RKO (cell line): ENCODE measurements around the gene HNRNPLL.
"Not testable (repeated sequence)": the region's sequence is repeated elsewhere in the genome, so short reads cannot be mapped to it uniquely, and the experiment has no call there.

ENCODE experiments used
- DNase-seq: peaks from one replicate; pipeline ENCODE4 v3.0.0-alpha.2; 2016; ENCODE audit warnings: low spot score

Gene HNRNPLL

DNA sequence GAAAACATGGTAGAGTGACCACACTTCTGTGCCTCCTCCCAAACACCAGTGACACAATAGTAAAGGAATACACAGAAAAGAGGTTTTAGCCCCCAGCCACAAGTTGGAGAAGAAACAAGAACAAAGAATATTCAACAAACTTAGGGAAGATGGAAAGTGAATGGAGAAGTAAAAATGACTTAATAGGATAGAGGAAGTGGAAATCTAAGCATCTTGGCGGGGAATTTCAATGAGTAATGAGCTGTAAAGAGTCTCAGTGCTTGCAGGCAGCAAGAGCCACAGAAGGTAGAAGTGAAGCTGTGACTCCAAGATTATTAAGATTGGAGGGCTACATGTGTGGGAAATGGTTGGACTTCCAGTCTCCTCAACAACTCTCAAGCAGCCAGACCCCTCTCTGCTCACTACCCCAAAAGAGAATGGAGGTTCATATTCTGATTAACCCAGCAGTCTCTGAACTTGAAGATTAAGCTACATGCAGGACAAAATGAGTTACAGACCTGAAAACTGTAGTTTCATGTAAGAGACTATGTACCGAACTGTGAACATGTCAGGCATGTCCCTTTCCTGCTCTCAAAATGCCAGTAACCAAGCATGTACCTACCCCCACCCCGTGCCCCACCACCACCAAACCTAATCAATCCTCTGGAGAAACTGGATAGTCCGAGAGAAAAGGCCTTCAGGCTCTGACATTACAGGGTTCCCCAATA lies 16.9 kb upstream of the HNRNPLL start:
- no peak for DNase-seq

DNA sequence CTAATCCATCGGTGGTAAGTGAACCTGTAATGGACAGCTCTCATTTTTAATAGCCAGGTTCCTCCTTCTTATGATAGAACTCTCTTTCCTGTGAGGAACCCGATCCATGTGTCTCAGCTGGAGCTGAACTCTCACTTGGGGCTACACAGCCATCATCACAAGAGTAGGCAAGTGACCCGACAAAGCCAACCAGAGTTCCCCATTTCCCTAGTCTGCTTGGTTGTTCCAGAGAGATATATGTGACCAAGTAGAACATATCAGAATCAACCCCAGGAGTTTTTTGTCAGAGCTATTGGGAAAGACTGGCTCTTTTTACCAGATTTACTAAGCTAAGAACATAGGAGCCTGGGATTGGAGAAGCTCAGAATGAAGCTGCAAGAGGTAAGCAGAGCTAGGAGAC lies 14.6 kb upstream of the HNRNPLL start:
- no peak for DNase-seq

GRCh38 chr2:38615237-38615636 lies 12.5 kb upstream of the HNRNPLL start:
- no peak for DNase-seq

- DNase-seq, result no peak
These were observed 11.1 kb upstream of the HNRNPLL start for GRCh38 chr2:38613849-38614213.

- no peak for DNase-seq
These were observed 10.6 kb upstream of the HNRNPLL start for GRCh38 chr2:38613126-38613848.

- no peak for DNase-seq
These were observed 8.4 kb upstream of the HNRNPLL start for GRCh38 chr2:38610851-38611801.

DNA sequence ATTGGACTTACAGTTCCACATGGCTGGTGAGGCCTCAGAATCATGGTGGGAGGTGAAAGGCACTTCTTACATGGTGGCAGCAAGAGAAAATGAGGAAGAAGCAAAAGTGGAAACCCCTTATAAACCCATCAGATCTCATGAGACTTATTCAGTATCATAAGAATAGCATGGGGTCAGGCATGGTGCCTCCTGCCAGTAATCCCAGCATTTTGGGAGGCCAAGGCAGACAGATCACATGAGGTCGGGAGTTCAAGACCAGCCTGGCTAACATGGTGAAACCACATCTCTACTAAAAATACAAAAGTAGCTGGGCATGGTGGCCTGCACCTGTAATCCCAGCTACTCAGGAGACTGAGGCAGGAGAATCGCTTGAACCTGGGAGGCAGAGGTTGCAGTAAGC lies 6.5 kb upstream of the HNRNPLL start:
- DNase-seq, result not testable (repeated sequence)

GRCh38 chr2:38608755-38609154 lies 6.0 kb upstream of the HNRNPLL start:
- DNase-seq, result no peak

GRCh38 chr2:38605298-38605830 lies 2.6 kb upstream of the HNRNPLL start:
- no peak for DNase-seq

DNA sequence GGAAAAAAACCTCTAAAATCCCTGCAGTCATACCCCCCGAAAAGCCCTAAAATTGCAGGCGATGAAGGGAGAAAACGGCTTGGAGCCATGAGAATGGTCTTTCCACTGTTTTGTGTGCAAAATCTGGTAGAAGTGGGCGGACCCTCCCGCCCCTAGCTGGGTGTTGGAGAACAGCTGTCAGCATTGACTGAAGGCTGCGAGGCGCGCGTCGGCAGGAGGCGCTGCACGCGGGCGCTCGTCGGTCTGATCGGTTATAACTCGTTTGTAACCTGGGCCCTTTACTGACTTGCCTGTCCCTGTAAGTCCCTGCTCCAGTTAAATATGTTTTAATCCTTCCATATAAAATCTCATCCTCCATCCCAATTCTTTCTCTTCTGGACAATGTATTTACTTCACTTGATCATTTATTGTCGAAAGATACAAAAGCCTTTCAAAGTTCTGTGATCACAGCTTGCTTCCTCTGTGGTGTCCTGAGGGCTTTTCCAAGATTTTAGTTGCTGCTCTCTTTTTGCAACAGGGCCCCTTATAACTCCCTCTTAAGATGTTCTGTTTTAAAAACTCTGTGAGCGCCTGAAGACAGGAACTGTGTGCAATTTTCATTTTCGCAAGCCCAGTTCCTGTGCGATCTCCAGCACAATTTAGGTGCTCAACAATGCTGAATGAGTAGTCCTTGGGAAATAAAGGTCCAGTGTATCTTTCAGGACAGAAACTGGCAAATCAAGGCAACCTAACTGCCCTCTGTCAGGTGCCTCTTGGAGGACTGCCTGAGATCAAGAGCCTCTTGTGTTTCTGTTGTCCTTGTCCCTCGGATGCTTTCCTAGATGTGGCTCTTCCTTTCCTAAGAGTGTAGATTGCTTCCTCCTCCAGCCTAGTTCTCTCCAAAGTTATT lies 918 bp upstream of the HNRNPLL start:
- peak; percentile 80 for DNase-seq

DNA sequence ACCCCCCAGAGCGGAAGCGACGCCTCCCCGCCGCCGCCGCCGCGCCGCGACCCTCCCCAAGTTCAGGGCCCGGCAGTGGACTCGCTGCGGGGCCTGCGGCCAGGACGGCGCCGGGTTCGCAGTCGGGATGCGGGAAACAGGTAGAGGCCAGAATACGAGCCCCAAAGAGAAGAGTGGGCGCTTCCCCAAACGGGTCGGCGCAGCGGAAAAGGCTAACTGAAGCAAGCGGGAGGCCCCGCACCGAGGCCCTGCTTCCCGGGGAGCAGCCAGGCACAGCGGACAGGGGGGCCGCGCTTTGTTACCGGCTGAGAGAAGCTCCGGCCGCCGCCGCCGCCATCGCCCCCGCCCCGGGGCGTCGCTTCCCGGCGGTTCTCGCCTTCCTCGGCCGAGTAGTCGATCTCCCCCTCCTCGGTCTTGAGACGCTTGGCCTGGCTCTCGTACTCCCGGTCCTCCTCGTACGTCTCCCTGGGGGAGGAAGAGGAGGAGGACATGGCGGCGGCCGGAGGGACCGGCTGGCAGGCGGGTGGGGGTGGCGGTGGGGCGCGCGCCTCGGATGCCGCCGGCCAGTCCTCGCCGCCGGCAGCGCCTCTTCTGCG lies 494 bp downstream of the HNRNPLL start:
- DNase-seq, result no peak

DNA sequence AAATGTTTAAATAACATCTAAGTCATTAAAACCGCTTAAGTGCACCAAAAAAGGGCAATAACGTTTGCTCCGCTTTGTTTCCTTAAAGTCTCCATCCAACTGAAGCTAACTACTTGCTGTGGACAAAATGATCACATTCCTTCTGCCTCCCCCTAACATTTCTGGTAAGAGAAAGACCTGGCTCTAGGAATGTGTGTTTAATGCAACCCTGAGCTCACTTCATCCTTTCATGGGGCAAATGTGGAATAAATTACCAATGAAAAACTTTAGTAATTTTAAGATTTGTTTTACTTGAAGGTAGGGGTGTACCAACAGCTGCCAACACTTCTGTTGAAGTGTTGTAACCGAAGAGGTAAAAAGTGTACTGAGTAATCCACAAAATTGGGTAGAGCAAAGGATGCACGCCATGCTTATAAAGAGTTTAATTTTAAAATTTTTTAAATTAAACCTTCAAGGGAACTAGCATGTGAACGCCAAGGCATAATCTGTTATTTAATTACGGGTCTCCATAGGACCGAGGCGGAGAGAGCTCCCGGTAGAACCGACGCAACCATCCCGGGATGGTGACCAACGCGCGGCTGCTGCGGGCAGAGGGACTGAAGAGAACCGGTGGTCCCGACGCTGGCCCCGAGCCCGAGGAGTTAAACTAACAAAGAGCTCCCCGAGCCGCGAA lies 1.1 kb downstream of the HNRNPLL start:
- peak; percentile 69 for DNase-seq

- DNase-seq, result peak; percentile 28
These were observed 1.7 kb downstream of the HNRNPLL start for GRCh38 chr2:38600921-38601455.

- DNase-seq, result peak; percentile 51
These were observed 2.4 kb downstream of the HNRNPLL start for GRCh38 chr2:38600242-38600891.

- no peak for DNase-seq
These were observed 3.0 kb downstream of the HNRNPLL start for GRCh38 chr2:38599706-38600105.

DNA sequence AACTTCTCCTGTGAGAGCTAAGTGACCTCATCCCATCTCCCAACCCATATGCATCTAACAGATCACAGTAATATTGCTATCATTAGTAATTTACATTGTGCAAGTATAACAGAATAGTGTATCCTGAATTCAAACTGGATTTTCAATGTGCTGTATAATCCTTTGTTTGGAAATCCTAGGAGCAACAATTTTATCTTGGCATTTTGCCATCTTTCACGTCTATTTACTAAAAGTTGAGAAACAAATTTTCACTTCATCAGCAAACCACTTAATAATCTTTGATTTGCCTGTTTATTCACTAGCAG lies 3.8 kb downstream of the HNRNPLL start:
- no peak for DNase-seq

DNA sequence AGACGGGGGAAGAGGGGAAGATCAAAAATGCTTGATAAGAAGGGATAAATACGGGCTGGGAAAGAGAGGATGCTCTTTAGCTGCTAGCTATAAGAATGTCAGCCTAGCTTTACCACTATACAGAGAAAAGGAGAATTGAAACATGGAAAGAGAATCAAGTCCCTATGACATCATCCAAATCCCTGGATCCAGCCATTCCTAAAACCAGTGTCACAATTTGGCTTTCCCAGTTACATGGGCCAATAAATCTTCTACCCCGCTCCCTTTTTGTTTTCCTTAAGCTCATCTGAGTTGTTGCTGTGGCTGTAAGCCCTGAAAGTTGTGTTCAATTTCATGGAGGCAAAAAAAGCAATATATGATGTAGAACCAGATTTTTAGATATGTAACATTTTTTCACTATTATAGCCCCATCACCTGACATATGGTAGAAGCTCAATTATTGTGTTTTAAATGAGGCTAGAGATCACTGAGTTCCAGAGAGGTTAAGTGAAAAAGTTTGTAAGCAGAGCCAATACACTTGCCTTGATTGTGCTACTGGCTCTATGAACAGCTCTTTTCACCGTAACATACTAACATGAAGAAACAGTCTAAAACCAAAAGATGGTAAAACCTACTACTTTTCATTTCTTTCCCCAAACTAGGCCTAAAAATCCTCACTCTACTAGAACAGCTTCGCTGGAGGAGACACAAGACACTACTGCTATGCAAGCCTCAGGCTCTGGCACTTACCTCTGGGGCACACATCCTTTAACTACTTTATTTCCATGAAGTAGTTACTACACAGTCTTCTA lies 4.3 kb downstream of the HNRNPLL start:
- no peak for DNase-seq

DNA sequence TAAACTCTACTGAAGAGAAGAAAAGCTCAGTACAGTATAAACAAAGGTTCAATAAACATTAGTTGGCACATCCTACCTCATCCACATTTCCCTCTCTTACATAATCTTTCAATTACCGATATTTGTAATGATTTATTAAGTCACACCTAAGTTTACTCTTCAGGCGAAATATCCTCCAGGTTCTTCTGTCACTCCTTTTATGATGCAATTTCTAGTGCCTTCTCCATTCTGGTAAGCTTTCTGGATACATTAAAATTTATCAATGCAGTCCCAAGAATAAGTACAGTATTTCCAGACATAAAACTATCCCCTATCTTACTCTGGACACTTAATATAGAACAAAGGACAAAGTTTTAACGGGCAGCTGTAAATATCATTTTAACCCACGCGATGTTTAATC lies 5.6 kb downstream of the HNRNPLL start:
- no peak for DNase-seq

GRCh38 chr2:38596229-38596628 lies 6.5 kb downstream of the HNRNPLL start:
- DNase-seq, result no peak
